Osteoblast (primary cell): Measurements from ENCODE around the gene COA4. TPM values are rescaled to one million over a fixed set of nuclear protein-coding genes. Genes with fewer than 3 reads are reported as not detected.

Source experiments
- DNase-seq: peaks from one replicate; pipeline ENCODE4 v3.0.0; 2011; ENCODE audit warnings: low spot score, mixed read lengths; ENCODE audit not compliant: insufficient read length; ENCODE audit errors: missing footprints
- H2AFZ ChIP-seq: 2 replicates; pipeline ENCODE4 v1.6.0; 2011; ENCODE audit warnings: mild to moderate bottlenecking, low read length
- H3K27ac ChIP-seq: 2 replicates; pipeline ENCODE4 v1.5.1; 2011; ENCODE audit warnings: mild to moderate bottlenecking, low read depth, low read length, moderate library complexity
- H3K27me3 ChIP-seq: 2 replicates; pipeline ENCODE4 v1.6.0; 2012; ENCODE audit warnings: mild to moderate bottlenecking, control low read depth, inconsistent platforms, low read length, moderate library complexity; ENCODE audit not compliant: insufficient read depth
- H3K36me3 ChIP-seq: 2 replicates; pipeline ENCODE4 v1.5.1; 2011; ENCODE audit warnings: mild to moderate bottlenecking, low read length, control low read depth, moderate library complexity; ENCODE audit not compliant: insufficient read depth
- H3K4me1 ChIP-seq: 2 replicates; pipeline ENCODE4 v1.5.1; 2011; ENCODE audit warnings: mild to moderate bottlenecking, low read length, control low read depth, moderate library complexity; ENCODE audit not compliant: insufficient read depth
- H3K4me2 ChIP-seq: 2 replicates; pipeline ENCODE4 v1.6.0; 2011; ENCODE audit warnings: mild to moderate bottlenecking, low read length; ENCODE audit not compliant: insufficient read depth
- H3K4me3 ChIP-seq: fragments of 200-600 bp; sonication (generic); 3 replicates; pipeline ENCODE4 v1.5.1; 2012; ENCODE audit warnings: mild to moderate bottlenecking, low read length, inconsistent platforms; ENCODE audit not compliant: insufficient read depth
- H3K79me2 ChIP-seq: 2 replicates; pipeline ENCODE4 v1.6.0; 2012; ENCODE audit warnings: mild to moderate bottlenecking, low read length, control low read depth, inconsistent platforms; ENCODE audit not compliant: insufficient read depth
- H3K9me3 ChIP-seq: 2 replicates; pipeline ENCODE4 v1.5.1; 2011; ENCODE audit warnings: low read depth, low read length, control low read depth
- H4K20me1 ChIP-seq: 2 replicates; pipeline ENCODE4 v1.6.0; 2012; ENCODE audit warnings: mild to moderate bottlenecking, low read length, control low read depth; ENCODE audit not compliant: insufficient read depth
- CTCF ChIP-seq: IDR thresholded peaks from 2 replicates; pipeline ENCODE4 v1.5.1; 2011; ENCODE audit warnings: mild to moderate bottlenecking, low read depth, low read length, moderate library complexity; ENCODE audit errors: extremely low read depth
- total RNA-seq: library from RNA; depleted of rRNA; stranded (reverse); fragments of >200 nt; gene quantifications from 2 replicates; pipeline ENCODE4 v1.2.3, GENCODE V29; 2012

COA4 gene
- total RNA-seq, 1 donor: 45.2 TPM

GRCh38 chr11:73894725-73895335 lies 18.2 kb upstream of the COA4 start:
- Histone ChIP-seq H3K9me3 (no peaks in the 10 kb centered on the region), H3K27ac (peak overlapping the region; percentile 17), H4K20me1 (no peaks in the 10 kb centered on the region), H3K36me3 (peaks cover 8% of the 10 kb centered on the region), H3K4me1 (peaks cover 6% of the 10 kb centered on the region), H3K4me3 (no peak overlapping the region), H2AFZ (no peak overlapping the region), H3K79me2 (no peaks in the 10 kb centered on the region), H3K27me3 (no peaks in the 10 kb centered on the region), H3K4me2 (peak overlapping the region; percentile 32)
- DNase-seq: peak; percentile 94
- no peak for TF ChIP-seq CTCF

GRCh38 chr11:73893041-73893440 lies 16.4 kb upstream of the COA4 start:
- DNase-seq: no peak
- H3K79me2 ChIP-seq: no peaks in the 10 kb centered on the region
- no peaks in the 10 kb centered on the region for H3K9me3 ChIP-seq
- no peak overlapping the region for H3K4me2 ChIP-seq
- no peaks in the 10 kb centered on the region for H4K20me1 ChIP-seq
- H3K4me3 ChIP-seq: no peak overlapping the region
- TF ChIP-seq CTCF: no peak
- H3K27me3 ChIP-seq: no peaks in the 10 kb centered on the region
- peaks cover 6% of the 10 kb centered on the region for H3K4me1 ChIP-seq
- no peak overlapping the region for H3K27ac ChIP-seq
- H3K36me3 ChIP-seq: peaks cover 9% of the 10 kb centered on the region
- H2AFZ ChIP-seq: no peak overlapping the region

GRCh38 chr11:73889536-73889935 lies 12.9 kb upstream of the COA4 start:
- H3K36me3 ChIP-seq: peaks cover 12% of the 10 kb centered on the region
- no peaks in the 10 kb centered on the region for H3K9me3 ChIP-seq
- no peak overlapping the region for H2AFZ ChIP-seq
- H3K4me3 ChIP-seq: no peak overlapping the region
- TF ChIP-seq CTCF: no peak
- no peak for DNase-seq
- H3K4me2 ChIP-seq: no peak overlapping the region
- no peaks in the 10 kb centered on the region for H3K27me3 ChIP-seq
- H3K27ac ChIP-seq: no peak overlapping the region
- H3K4me1 ChIP-seq: peaks cover 3% of the 10 kb centered on the region
- H3K79me2 ChIP-seq: no peaks in the 10 kb centered on the region
- H4K20me1 ChIP-seq: no peaks in the 10 kb centered on the region

- H3K4me1 ChIP-seq: no peaks in the 10 kb centered on the region
- TF ChIP-seq CTCF: no peak
- DNase-seq: no peak
- no peak overlapping the region for H3K4me3 ChIP-seq
- H3K9me3 ChIP-seq: no peaks in the 10 kb centered on the region
- no peak overlapping the region for H2AFZ ChIP-seq
- H3K79me2 ChIP-seq: no peaks in the 10 kb centered on the region
- H3K4me2 ChIP-seq: no peak overlapping the region
- H3K27ac ChIP-seq: no peak overlapping the region
- H4K20me1 ChIP-seq: no peaks in the 10 kb centered on the region
- H3K27me3 ChIP-seq: no peaks in the 10 kb centered on the region
- H3K36me3 ChIP-seq: peaks cover 12% of the 10 kb centered on the region
Observed at GRCh38 chr11:73889019-73889418, 12.4 kb upstream of the COA4 start.
